HepG2 (cell line): ENCODE data around the gene FLT3LG. TPM values are rescaled to one million over a fixed set of nuclear protein-coding genes. Genes with fewer than 3 reads are reported as not detected.

Experiments used
- CEBPZ ChIP-seq: IDR thresholded peaks from 2 replicates; pipeline ENCODE4 v1.6.1; 2012; ENCODE audit warnings: low read length, improper control_type of control experiment
- DNMT1 ChIP-seq: sonication (generic); formaldehyde crosslinking; IDR thresholded peaks from 2 replicates; pipeline ENCODE4 v1.5.1; 2020; ENCODE audit warnings: mild to moderate bottlenecking, missing genetic modification reagents
- DR1 ChIP-seq: sonication (generic); formaldehyde crosslinking; IDR thresholded peaks from 2 replicates; pipeline ENCODE4 v1.8.0; 2021; ENCODE audit warnings: mild to moderate bottlenecking, missing genetic modification reagents, inconsistent platforms
- FUBP1 ChIP-seq: sonication (generic); formaldehyde crosslinking; IDR thresholded peaks from 2 replicates; pipeline ENCODE4 v1.5.1; 2020; ENCODE audit warnings: missing genetic modification reagents, mild to moderate bottlenecking, borderline replicate concordance
- GPN1 ChIP-seq: sonication (generic); formaldehyde crosslinking; IDR thresholded peaks from 2 replicates; pipeline ENCODE4 v1.5.1; 2020; ENCODE audit warnings: missing genetic modification reagents, borderline replicate concordance
- JARID2 ChIP-seq: sonication (generic); formaldehyde crosslinking; IDR thresholded peaks from 2 replicates; pipeline ENCODE4 v1.8.1; 2023; ENCODE audit warnings: missing genetic modification reagents, inconsistent platforms; ENCODE audit not compliant: insufficient replicate concordance
- KLF16 ChIP-seq, 2 experiments: sonication (generic) in 1 of 2; formaldehyde crosslinking in 1 of 2; IDR thresholded peaks; 2 replicates each; pipeline versions ENCODE4 v1.6.1 to v1.8.0; 2016 to 2023; ENCODE audit warnings: missing genetic modification reagents in 2 of 2, missing compliant biosample characterization in 1 of 2
- MZF1 ChIP-seq: sonication (generic); formaldehyde crosslinking; IDR thresholded peaks from 2 replicates; pipeline ENCODE4 v1.8.1; 2023; ENCODE audit warnings: mild to moderate bottlenecking, missing genetic modification reagents, borderline replicate concordance
- NFE2 ChIP-seq: sonication (generic); formaldehyde crosslinking; IDR thresholded peaks from 2 replicates; pipeline ENCODE4 v1.4.0; 2020; ENCODE audit warnings: missing genetic modification reagents
- NFRKB ChIP-seq: fragments of 450-650 bp; IDR thresholded peaks from 2 replicates; pipeline ENCODE4 v1.6.1; 2017
- NKX3-1 ChIP-seq: sonication (generic); formaldehyde crosslinking; IDR thresholded peaks from 2 replicates; pipeline ENCODE4 v1.5.0; 2020; ENCODE audit warnings: missing genetic modification reagents
- NR0B2 ChIP-seq: sonication (generic); formaldehyde crosslinking; IDR thresholded peaks from 2 replicates; pipeline ENCODE4 v1.4.0; 2020; ENCODE audit warnings: mild to moderate bottlenecking, missing genetic modification reagents
- PHF20 ChIP-seq: sonication (generic); formaldehyde crosslinking; IDR thresholded peaks from 2 replicates; pipeline ENCODE4 v1.5.0; 2020; ENCODE audit warnings: mild to moderate bottlenecking, missing genetic modification reagents
- RARA ChIP-seq: IDR thresholded peaks from 2 replicates; pipeline ENCODE4 v1.6.1; 2016; ENCODE audit warnings: missing genetic modification reagents, missing compliant biosample characterization
- SKIL ChIP-seq: sonication (generic); formaldehyde crosslinking; IDR thresholded peaks from 2 replicates; pipeline ENCODE4 v1.8.0; 2022; ENCODE audit warnings: missing genetic modification reagents, mild to moderate bottlenecking, moderate library complexity, borderline replicate concordance
- TOE1 ChIP-seq: sonication (generic); formaldehyde crosslinking; IDR thresholded peaks from 2 replicates; pipeline ENCODE4 v1.4.0; 2020; ENCODE audit warnings: mild to moderate bottlenecking, missing genetic modification reagents
- U2AF1 ChIP-seq: fragments of 200-400 bp; formaldehyde crosslinking; optimal IDR thresholded peaks from 2 replicates; pipeline ENCODE3; 2017; ENCODE audit warnings: mild to moderate bottlenecking, low read depth, low read length
- ZMYM3 ChIP-seq: sonication (generic); formaldehyde crosslinking; IDR thresholded peaks from 2 replicates; pipeline ENCODE4 v1.5.1; 2020; ENCODE audit warnings: mild to moderate bottlenecking, missing genetic modification reagents
- ZNF597 ChIP-seq: sonication (generic); formaldehyde crosslinking; IDR thresholded peaks from 2 replicates; pipeline ENCODE4 v1.5.0; 2020; ENCODE audit warnings: missing genetic modification reagents
- ZNF644 ChIP-seq: IDR thresholded peaks from 2 replicates; pipeline ENCODE4 v1.6.1; 2016; ENCODE audit warnings: low read depth
- ZNF672 ChIP-seq: sonication (generic); formaldehyde crosslinking; IDR thresholded peaks from 2 replicates; pipeline ENCODE4 v1.8.1; 2022; ENCODE audit warnings: missing genetic modification reagents
- ZSCAN21 ChIP-seq: sonication (generic); formaldehyde crosslinking; IDR thresholded peaks from 2 replicates; pipeline ENCODE4 v1.8.0; 2022; ENCODE audit warnings: mild to moderate bottlenecking, missing genetic modification reagents, moderate library complexity, borderline replicate concordance
- polyA plus RNA-seq, 8 experiments: library from polyadenylated mRNA; depleted of rRNA in 3 of 8; stranded (reverse) in 7 of 8; unstranded in 1 of 8; fragments of >200 nt; fragmentation: Illumina TruSeq in 4 of 8; extraction: Trizol in 4 of 8; gene quantifications; 2 replicates each; pipeline versions ENCODE4 v1.2.1 to v1.2.3, GENCODE V29; 2011 to 2016; ENCODE audit warnings: low read depth in 4 of 8, missing spikeins in 1 of 8, mixed read lengths in 1 of 8; ENCODE audit not compliant: insufficient read depth in 1 of 8
- total RNA-seq, 5 experiments: library from RNA; depleted of rRNA; stranded (reverse); fragments of >200 nt; fragmentation: Illumina TruSeq; extraction: Trizol; gene quantifications; 2 replicates each; pipeline ENCODE4 v1.2.3, GENCODE V29; 2016; ENCODE audit warnings: low read depth in 1 of 5

Gene FLT3LG
- total and polyA plus RNA-seq, 2 of the 13 experiments (the other 11 are each of a cell fraction or from before 2014, with no cell fraction given) = 1.5 to 2.6 TPM

GRCh38 chr19:49489601-49490167 is 15.7 kb downstream of the FLT3LG start (continued):
- TF ChIP-seq CEBPZ (no peak), PHF20 (CRISPR knock-in tag) (no peak), DR1 (CRISPR knock-in tag) (no peak), RARA (CRISPR knock-in tag) (no peak), SKIL (CRISPR knock-in tag) (no peak), NFE2 (CRISPR knock-in tag) (no peak), GPN1 (CRISPR knock-in tag) (no peak), ZMYM3 (CRISPR knock-in tag) (no peak), U2AF1 (peak; percentile 27), ZNF597 (CRISPR knock-in tag) (no peak), TOE1 (CRISPR knock-in tag) (no peak), NR0B2 (no peak), JARID2 (CRISPR knock-in tag) (no peak), ZSCAN21 (no peak), ZNF672 (CRISPR knock-in tag) (no peak), NFRKB (no peak), DNMT1 (CRISPR knock-in tag) (0 out of 2 replicates have a peak, but pooled peaks have one; percentile 36), ZNF644 (peak; percentile 22; the same call in 1 of the 2 replicates), MZF1 (no peak), KLF16 (CRISPR knock-in tag; IDR thresholded peaks at IDR 0.05) (peak in 1 of 2 experiments; percentile 77; a peak in 2 of 4 replicates), NKX3-1 (CRISPR knock-in tag) (no peak), FUBP1 (CRISPR knock-in tag) (no peak)
